ENCODE data around the gene SHISA7.
"Not testable (repeated sequence)": the region's sequence is repeated elsewhere in the genome, so short reads cannot be mapped to it uniquely, and the experiment has no call there.

Gene SHISA7

GRCh38 chr19:55451163-55451964 lies 8.3 kb upstream of the SHISA7 start:
- no peaks in the 10 kb centered on the region for H3K4me1 ChIP-seq (ENCODE audit: low read depth, poor library complexity, severe bottlenecking)
- no peak for TF ChIP-seq CTCF (conservative IDR thresholded peaks at IDR 0.05; ENCODE audit: low read depth, low read length)
- H4K20me1 ChIP-seq (ENCODE audit: insufficient read depth), result no peaks in the 10 kb centered on the region
- H3K79me2 ChIP-seq (ENCODE audit: insufficient read depth, low read depth), result no peaks in the 10 kb centered on the region
- no peak overlapping the region for H3K4me2 ChIP-seq
- H3K9ac ChIP-seq, result no peak overlapping the region
- no peak overlapping the region for H3K4me3 ChIP-seq (IDR thresholded peaks at IDR 0.05; ENCODE audit: insufficient read depth, low read depth, low read length)
- H3K27me3 ChIP-seq (ENCODE audit: insufficient read depth, low read depth), result peaks cover 8% of the 10 kb centered on the region
- H3K27ac ChIP-seq, result no peak overlapping the region
- no peak overlapping the region for H2AFZ ChIP-seq (ENCODE audit: low read depth)
- H3K36me3 ChIP-seq (ENCODE audit: insufficient read depth), result no peaks in the 10 kb centered on the region

- Histone ChIP-seq H4K20me1 (ENCODE audit: insufficient read depth) (no peaks in the 10 kb centered on the region), H3K79me2 (ENCODE audit: insufficient read depth, low read depth) (no peaks in the 10 kb centered on the region), H3K4me3 (IDR thresholded peaks at IDR 0.05; ENCODE audit: insufficient read depth, low read depth, low read length) (no peak overlapping the region), H3K36me3 (ENCODE audit: insufficient read depth) (no peaks in the 10 kb centered on the region), H3K27ac (no peak overlapping the region), H2AFZ (ENCODE audit: low read depth) (no peak overlapping the region), H3K4me2 (no peak overlapping the region), H3K27me3 (ENCODE audit: insufficient read depth, low read depth) (peaks cover 24% of the 10 kb centered on the region), H3K9ac (no peak overlapping the region), H3K4me1 (ENCODE audit: low read depth, poor library complexity, severe bottlenecking) (no peaks in the 10 kb centered on the region)
- no peak for TF ChIP-seq CTCF (conservative IDR thresholded peaks at IDR 0.05; ENCODE audit: low read depth, low read length)
Observed at GRCh38 chr19:55449469-55449868, 6.4 kb upstream of the SHISA7 start.

- H3K79me2 ChIP-seq (ENCODE audit: insufficient read depth, low read depth); H3K9ac ChIP-seq; H4K20me1 ChIP-seq (ENCODE audit: insufficient read depth); H3K4me1 ChIP-seq (ENCODE audit: low read depth, poor library complexity, severe bottlenecking); H2AFZ ChIP-seq (ENCODE audit: low read depth); H3K27ac ChIP-seq; H3K36me3 ChIP-seq (ENCODE audit: insufficient read depth); H3K4me2 ChIP-seq; H3K4me3 ChIP-seq (IDR thresholded peaks at IDR 0.05; ENCODE audit: insufficient read depth, low read depth, low read length): not testable (repeated sequence)
- H3K27me3 ChIP-seq (ENCODE audit: insufficient read depth, low read depth), result peaks cover 35% of the 10 kb centered on the region
Observed at GRCh38 chr19:55448175-55448490, 5.0 kb upstream of the SHISA7 start.

- Histone ChIP-seq H3K27me3 (ENCODE audit: insufficient read depth, low read depth) (peaks cover 38% of the 10 kb centered on the region), H3K4me1 (ENCODE audit: low read depth, poor library complexity, severe bottlenecking) (no peaks in the 10 kb centered on the region), H3K4me2 (no peak overlapping the region), H3K4me3 (IDR thresholded peaks at IDR 0.05; ENCODE audit: insufficient read depth, low read depth, low read length) (no peak overlapping the region), H3K27ac (no peak overlapping the region), H3K79me2 (ENCODE audit: insufficient read depth, low read depth) (no peaks in the 10 kb centered on the region), H4K20me1 (ENCODE audit: insufficient read depth) (no peaks in the 10 kb centered on the region), H3K9ac (no peak overlapping the region), H2AFZ (ENCODE audit: low read depth) (no peak overlapping the region), H3K36me3 (ENCODE audit: insufficient read depth) (no peaks in the 10 kb centered on the region)
- no peak for TF ChIP-seq CTCF (conservative IDR thresholded peaks at IDR 0.05; ENCODE audit: low read depth, low read length)
Observed at GRCh38 chr19:55447421-55448174, 4.5 kb upstream of the SHISA7 start.

GRCh38 chr19:55446060-55446459 lies 3.0 kb upstream of the SHISA7 start:
- Histone ChIP-seq H3K4me1 (ENCODE audit: low read depth, poor library complexity, severe bottlenecking) (no peaks in the 10 kb centered on the region), H3K27me3 (ENCODE audit: insufficient read depth, low read depth) (peaks cover 46% of the 10 kb centered on the region), H3K4me2 (no peak overlapping the region), H3K27ac (no peak overlapping the region), H3K79me2 (ENCODE audit: insufficient read depth, low read depth) (no peaks in the 10 kb centered on the region), H3K4me3 (IDR thresholded peaks at IDR 0.05; ENCODE audit: insufficient read depth, low read depth, low read length) (no peak overlapping the region), H3K36me3 (ENCODE audit: insufficient read depth) (no peaks in the 10 kb centered on the region), H3K9ac (no peak overlapping the region), H4K20me1 (ENCODE audit: insufficient read depth) (no peaks in the 10 kb centered on the region), H2AFZ (ENCODE audit: low read depth) (no peak overlapping the region)
- TF ChIP-seq CTCF (conservative IDR thresholded peaks at IDR 0.05; ENCODE audit: low read depth, low read length), result no peak
